OCI-LY3 (cell line): ENCODE data around the gene TBC1D8.

ENCODE experiments used
- H2AFZ ChIP-seq: fragments of 200-600, 300-600 bp; shearing (Covaris generic); 2 replicates; pipeline ENCODE4 v1.6.0; 2014; ENCODE audit warnings: antibody characterized with exemption, low read depth, low read length
- H3K27ac ChIP-seq: fragments of 200-600, 300-600 bp; sonication (generic); 2 replicates; pipeline ENCODE4 v1.5.1; 2014; ENCODE audit warnings: mild to moderate bottlenecking, low read length, moderate library complexity, mixed read lengths
- H3K27me3 ChIP-seq: fragments of 200-600, 300-600 bp; sonication (generic); 2 replicates; pipeline ENCODE4 v1.6.1; 2014; ENCODE audit warnings: low read depth, low read length, mixed read lengths
- H3K36me3 ChIP-seq: fragments of 200-600, 300-600 bp; sonication (generic); replicated peaks from 2 replicates; pipeline ENCODE3; 2014; ENCODE audit warnings: low read depth, low read length, mixed read lengths
- H3K4me1 ChIP-seq: fragments of 300-600, 200-600 bp; sonication (generic); 2 replicates; pipeline ENCODE4 v1.6.1; 2014; ENCODE audit warnings: low read length, mixed read lengths
- H3K4me2 ChIP-seq: fragments of 200-600, 300-600 bp; sonication (generic); 2 replicates; pipeline ENCODE4 v1.6.1; 2014; ENCODE audit warnings: low read length, mixed read lengths
- H3K4me3 ChIP-seq: fragments of 300-600, 200-600 bp; sonication (generic); 2 replicates; pipeline ENCODE4 v1.5.1; 2014; ENCODE audit warnings: antibody characterized with exemption, mild to moderate bottlenecking, low read length, moderate library complexity
- H3K79me2 ChIP-seq: fragments of 300-600, 200-600 bp; shearing (Covaris generic); 2 replicates; pipeline ENCODE4 v1.6.1; 2014; ENCODE audit warnings: mild to moderate bottlenecking, low read length, mixed read lengths
- H3K9ac ChIP-seq: fragments of 300-600, 200-600 bp; shearing (Covaris generic); 2 replicates; pipeline ENCODE4 v1.6.0; 2014; ENCODE audit warnings: mild to moderate bottlenecking, low read length, moderate library complexity
- H3K9me3 ChIP-seq: fragments of 200-600, 300-600 bp; shearing (Covaris generic); 2 replicates; pipeline ENCODE4 v1.6.1; 2014; ENCODE audit warnings: low read length, mixed read lengths; ENCODE audit not compliant: insufficient read depth
- H4K20me1 ChIP-seq: fragments of 200-600, 300-600 bp; sonication (generic); 2 replicates; pipeline ENCODE4 v1.6.1; 2016; ENCODE audit warnings: low read length, mixed read lengths; ENCODE audit not compliant: insufficient read depth
- CTCF ChIP-seq: fragments of 200-600, 300-600 bp; sonication (generic); IDR thresholded peaks from 2 replicates; pipeline ENCODE4 v1.5.1; 2014; ENCODE audit warnings: antibody characterized with exemption, low read length, low read depth
- EZH2phosphoT487 ChIP-seq: fragments of 200-600 bp; shearing (Covaris generic); IDR thresholded peaks from 2 replicates; pipeline ENCODE4 v1.6.1; 2018; ENCODE audit warnings: antibody characterized with exemption, mixed run types, low read depth

Gene TBC1D8

GRCh38 chr2:101140978-101141655 is 10.1 kb downstream of the TBC1D8 start:
- Histone ChIP-seq H4K20me1 (no peaks in the 10 kb centered on the region), H2AFZ (no peak overlapping the region), H3K9me3 (no peaks in the 10 kb centered on the region), H3K27me3 (peaks cover 32% of the 10 kb centered on the region), H3K27ac (no peak overlapping the region), H3K9ac (no peak overlapping the region), H3K4me1 (no peaks in the 10 kb centered on the region), H3K4me2 (no peak overlapping the region), H3K36me3 (no peaks in the 10 kb centered on the region), H3K79me2 (no peaks in the 10 kb centered on the region), H3K4me3 (no peak overlapping the region)
- TF ChIP-seq EZH2phosphoT487, result no peak
- no peak for TF ChIP-seq CTCF

GRCh38 chr2:101140237-101140636 is 10.9 kb downstream of the TBC1D8 start:
- H3K9ac ChIP-seq, result no peak overlapping the region
- no peak overlapping the region for H3K4me3 ChIP-seq
- no peaks in the 10 kb centered on the region for H4K20me1 ChIP-seq
- H3K27ac ChIP-seq, result no peak overlapping the region
- H3K4me2 ChIP-seq, result no peak overlapping the region
- H3K36me3 ChIP-seq, result no peaks in the 10 kb centered on the region
- no peaks in the 10 kb centered on the region for H3K4me1 ChIP-seq
- H2AFZ ChIP-seq, result no peak overlapping the region
- no peaks in the 10 kb centered on the region for H3K9me3 ChIP-seq
- peaks cover 23% of the 10 kb centered on the region for H3K27me3 ChIP-seq
- TF ChIP-seq EZH2phosphoT487 (no peak), CTCF (no peak)
- no peaks in the 10 kb centered on the region for H3K79me2 ChIP-seq

DNA sequence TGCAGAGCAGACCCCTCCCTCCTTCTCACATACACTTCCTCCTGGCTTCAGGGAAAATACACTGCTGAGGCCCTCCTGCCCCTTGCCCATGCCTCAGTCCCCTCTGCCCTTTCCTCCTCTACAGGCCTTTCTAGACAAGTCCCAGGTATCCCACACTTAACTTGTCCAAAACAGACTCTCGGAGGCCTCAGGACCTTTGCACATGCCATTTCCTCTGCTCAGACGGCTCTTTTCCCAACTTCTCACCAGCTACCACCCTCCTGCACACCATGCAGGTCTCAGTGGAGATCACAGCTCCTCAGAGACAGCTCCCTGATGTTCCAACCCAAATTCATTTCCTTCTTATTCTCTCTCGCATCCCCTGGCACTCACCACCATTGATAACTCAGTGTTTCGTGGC is 11.7 kb downstream of the TBC1D8 start:
- no peak overlapping the region for H3K4me2 ChIP-seq
- H3K4me3 ChIP-seq, result no peak overlapping the region
- H3K4me1 ChIP-seq, result no peaks in the 10 kb centered on the region
- no peaks in the 10 kb centered on the region for H4K20me1 ChIP-seq
- H3K9me3 ChIP-seq, result no peaks in the 10 kb centered on the region
- H3K27me3 ChIP-seq, result peaks cover 19% of the 10 kb centered on the region
- TF ChIP-seq EZH2phosphoT487 (no peak), CTCF (no peak)
- H3K9ac ChIP-seq, result no peak overlapping the region
- H3K27ac ChIP-seq, result no peak overlapping the region
- no peak overlapping the region for H2AFZ ChIP-seq
- H3K79me2 ChIP-seq, result no peaks in the 10 kb centered on the region
- no peaks in the 10 kb centered on the region for H3K36me3 ChIP-seq

- TF ChIP-seq CTCF (no peak), EZH2phosphoT487 (no peak)
- H4K20me1 ChIP-seq, result no peaks in the 10 kb centered on the region
- no peak overlapping the region for H3K4me2 ChIP-seq
- no peaks in the 10 kb centered on the region for H3K9me3 ChIP-seq
- H3K27ac ChIP-seq, result no peak overlapping the region
- no peak overlapping the region for H3K9ac ChIP-seq
- H3K79me2 ChIP-seq, result no peaks in the 10 kb centered on the region
- H3K4me1 ChIP-seq, result no peaks in the 10 kb centered on the region
- no peak overlapping the region for H2AFZ ChIP-seq
- H3K4me3 ChIP-seq, result no peak overlapping the region
- no peaks in the 10 kb centered on the region for H3K36me3 ChIP-seq
- H3K27me3 ChIP-seq, result peaks cover 12% of the 10 kb centered on the region
Measured at GRCh38 chr2:101135412-101136296, 15.5 kb downstream of the TBC1D8 start.
